ENCODE measurements around the gene ZKSCAN4.

The ZKSCAN4 gene

GRCh38 chr6:28245206-28245941, 6.7 kb downstream of the ZKSCAN4 start:
- no peak for DNase-seq

GRCh38 chr6:28243946-28244345, 8.1 kb downstream of the ZKSCAN4 start:
- no peak for DNase-seq

GRCh38 chr6:28240471-28240870, 11.6 kb downstream of the ZKSCAN4 start:
- DNase-seq: no peak

- DNase-seq: no peak
Observed at GRCh38 chr6:28239636-28240035, 12.4 kb downstream of the ZKSCAN4 start.

GRCh38 chr6:28235912-28236452, 16.1 kb downstream of the ZKSCAN4 start:
- no peak for DNase-seq

- no peak for DNase-seq
Observed at GRCh38 chr6:28232785-28233184, 19.3 kb downstream of the ZKSCAN4 start.

- no peak for DNase-seq
Observed at GRCh38 chr6:28226460-28226859, 25.6 kb downstream of the ZKSCAN4 start.

GRCh38 chr6:28225056-28225834, 26.8 kb downstream of the ZKSCAN4 start, which contains the start of gene ZSCAN9:
Gene ZSCAN9, plus strand, starts transcription at chr6:28225275. Its CDS starts 1,810 bp downstream, at chr6:28227085.
- peak; percentile 93 for DNase-seq

GRCh38 chr6:28224131-28225055, 27.7 kb downstream of the ZKSCAN4 start:
- DNase-seq: no peak

GRCh38 chr6:28220257-28221133, 31.6 kb downstream of the ZKSCAN4 start:
- DNase-seq: peak; percentile 42

GRCh38 chr6:28218312-28219248, 33.5 kb downstream of the ZKSCAN4 start:
- DNase-seq: peak; percentile 83

GRCh38 chr6:28217890-28218289, 34.2 kb downstream of the ZKSCAN4 start:
- no peak for DNase-seq

- DNase-seq: peak; percentile 42
Observed at GRCh38 chr6:28215425-28215824, 36.6 kb downstream of the ZKSCAN4 start.

GRCh38 chr6:28213213-28213523, 38.9 kb downstream of the ZKSCAN4 start:
- no peak for DNase-seq

GRCh38 chr6:28212510-28213212, 39.4 kb downstream of the ZKSCAN4 start:
- DNase-seq: peak; percentile 90

GRCh38 chr6:28211840-28212509, 40.1 kb downstream of the ZKSCAN4 start:
- no peak for DNase-seq

GRCh38 chr6:28209753-28210535, 42.1 kb downstream of the ZKSCAN4 start:
- no peak for DNase-seq

GRCh38 chr6:28208111-28208659, 43.9 kb downstream of the ZKSCAN4 start:
- peak; percentile 15 for DNase-seq

All from EL (cell line).